ENCODE measurements around the gene CLEC17A.

The CLEC17A gene

DNA sequence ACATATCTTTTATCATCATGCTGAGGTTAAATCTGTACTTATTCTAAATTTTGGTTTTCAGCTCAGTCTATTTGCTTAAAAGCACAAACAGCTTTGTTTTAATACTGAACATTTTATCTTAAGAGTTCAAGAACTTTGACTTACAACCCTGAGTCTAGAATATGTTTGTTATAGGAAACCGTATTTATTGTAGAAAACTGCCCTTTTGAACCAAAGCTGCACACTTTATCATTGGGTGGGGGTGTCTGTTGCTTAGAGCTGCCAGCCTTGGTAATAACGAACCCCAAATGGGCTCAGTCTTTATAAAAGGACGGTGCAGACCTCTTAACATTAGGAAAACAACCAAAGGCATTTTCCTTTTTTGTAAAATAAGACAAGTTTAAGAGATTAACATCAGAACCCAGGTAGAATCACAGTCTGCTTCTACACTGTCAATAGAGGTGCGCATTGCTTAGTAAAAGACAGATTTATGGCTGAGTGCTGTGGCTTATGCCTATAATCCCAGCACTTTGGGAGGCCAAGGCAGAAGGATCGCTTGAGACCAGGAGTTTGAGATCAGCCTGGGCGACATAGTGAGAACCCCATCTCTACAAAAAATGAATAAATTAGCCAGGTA, 77.1 kb downstream of the CLEC17A start:
- DNase-seq: no peak

DNA sequence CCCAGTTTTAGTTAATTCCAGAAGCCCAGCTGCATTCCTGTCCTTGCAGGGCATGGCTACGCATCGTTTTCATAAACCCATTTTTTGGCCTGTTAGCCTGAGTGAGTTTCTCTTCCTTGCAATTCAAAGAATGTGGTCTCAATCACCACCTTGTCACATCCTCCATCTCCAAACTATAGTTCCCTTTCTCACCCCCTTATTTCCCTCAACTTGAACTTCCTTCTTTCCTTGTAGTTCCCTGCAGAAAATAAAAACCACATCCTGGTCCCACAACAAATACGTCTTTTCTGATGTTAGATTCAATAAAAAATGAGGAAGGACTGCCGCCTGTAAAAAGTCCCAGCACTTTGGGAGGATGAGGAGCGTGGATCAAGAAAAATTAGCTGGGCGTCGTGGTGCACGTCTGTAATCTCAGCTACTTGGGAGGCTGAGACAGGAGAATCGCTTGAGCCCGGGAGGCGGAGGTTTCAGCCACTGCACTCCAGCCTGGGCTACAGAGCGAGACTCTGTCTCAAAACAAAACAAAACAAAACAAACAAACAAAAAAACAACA, 78.6 kb downstream of the CLEC17A start:
- DNase-seq: no peak

Measured in activated CD8-positive, alpha-beta memory T cell treated with anti-CD3 and anti-CD28 coated beads, Interleukin-2, amount 50 U/mL, for 48 hours (primary cell).